Immature natural killer cell (primary cell): ENCODE results near the gene BBIP1. TPM values are rescaled to one million over a fixed set of nuclear protein-coding genes. Genes with fewer than 3 reads are reported as not detected.

Experiments used
- DNase-seq, 3 donors: peaks; one replicate each; pipeline ENCODE4 v3.0.0; 2022; ENCODE audit warnings: mixed read lengths in 1 of 3
- H3K27ac Mint-ChIP-seq, 6 donors: one replicate each; pipeline ENCODE4 v1.8.0; 2020; ENCODE audit warnings: mixed read lengths in 6 of 6, mild to moderate bottlenecking in 5 of 6, inconsistent platforms in 4 of 6, moderate library complexity in 3 of 6
- H3K27me3 Mint-ChIP-seq, 3 donors: one replicate each; pipeline ENCODE4 v1.8.0; 2020 to 2021; ENCODE audit warnings: low read depth in 3 of 3, mild to moderate bottlenecking in 3 of 3, mixed read lengths in 3 of 3, moderate library complexity in 3 of 3, inconsistent platforms in 1 of 3
- H3K36me3 Mint-ChIP-seq, 3 donors: one replicate each; pipeline ENCODE4 v1.8.0; 2020; ENCODE audit warnings: mixed read lengths in 3 of 3, inconsistent platforms in 2 of 3, mild to moderate bottlenecking in 2 of 3
- H3K4me1 Mint-ChIP-seq, 2 donors: one replicate each; pipeline ENCODE4 v1.8.0; 2020; ENCODE audit warnings: inconsistent platforms in 2 of 2, mild to moderate bottlenecking in 2 of 2, mixed read lengths in 2 of 2, moderate library complexity in 1 of 2
- H3K4me3 Mint-ChIP-seq, 5 donors: one replicate each; pipeline ENCODE4 v1.8.0; 2020; ENCODE audit warnings: mild to moderate bottlenecking in 5 of 5, mixed read lengths in 5 of 5, inconsistent platforms in 3 of 5, moderate library complexity in 3 of 5
- H3K9me3 Mint-ChIP-seq, 6 donors: one replicate each; pipeline ENCODE4 v1.8.0; 2020; ENCODE audit warnings: mild to moderate bottlenecking in 6 of 6, mixed read lengths in 6 of 6, inconsistent platforms in 4 of 6, moderate library complexity in 3 of 6
- polyA plus RNA-seq, 3 donors: library from polyadenylated mRNA; unstranded; fragments of 300-500 nt; fragmentation: Illumina TruSeq; gene quantifications; one replicate each; pipeline ENCODE4 v1.2.3, GENCODE V29; 2021

The BBIP1 gene, protein sequence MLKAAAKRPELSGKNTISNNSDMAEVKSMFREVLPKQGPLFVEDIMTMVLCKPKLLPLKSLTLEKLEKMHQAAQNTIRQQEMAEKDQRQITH
- 10 to 100 TPM; 17.0 to 26.8 (median 18.3) TPM for polyA plus RNA-seq

DNA sequence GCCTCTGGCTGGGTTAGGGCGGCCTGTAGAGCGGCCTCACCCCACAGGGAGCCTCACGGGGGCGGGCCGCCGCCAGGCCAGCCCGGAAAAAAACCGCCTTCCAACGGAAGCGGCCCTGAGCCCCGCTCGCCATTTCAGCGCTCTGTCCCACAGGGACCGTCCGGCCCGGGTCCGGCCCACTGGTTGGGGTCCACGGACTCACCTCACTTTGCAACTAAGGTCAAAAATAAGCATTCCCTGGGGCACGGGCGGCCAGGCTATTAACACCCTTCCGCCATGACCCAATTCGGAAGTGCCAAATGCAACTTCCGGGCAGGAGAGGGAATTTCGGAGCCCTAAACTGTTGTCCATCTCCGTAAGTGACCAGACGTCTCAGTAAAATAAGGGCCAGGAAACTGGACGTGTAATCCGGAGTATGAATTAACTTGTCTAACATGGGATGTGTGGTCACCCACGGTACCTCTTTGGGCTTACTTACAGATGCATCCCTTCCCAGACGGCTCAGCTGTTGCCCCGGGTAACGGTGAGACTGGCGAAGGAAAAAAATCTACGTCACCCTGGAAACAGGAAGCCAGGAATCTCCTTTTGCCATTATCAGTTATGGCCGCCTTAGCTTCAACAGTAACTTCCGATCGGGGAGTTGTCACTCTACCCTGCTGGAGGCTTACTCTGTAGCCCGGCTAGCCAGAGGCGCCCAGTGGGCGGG lies at the start of gene BBIP1:
Gene BBIP1, minus strand, starts transcription at position 538 of the 706 bp plus-strand sequence. CDS start 1,023 bp downstream, outside the sequence.
- peak within 1 kb of the TSS; percentile 99 to 100 (median 100) for H3K4me3 Mint-ChIP-seq
- H3K9me3 Mint-ChIP-seq = no peaks in the 10 kb centered on the region
- H3K4me1 Mint-ChIP-seq = peaks cover 26 to 56% of the 10 kb centered on the region in 2 donors
- H3K27ac Mint-ChIP-seq = peak within 1 kb of the TSS; percentile 100
- DNase-seq = peak; percentile 85 to 88 (median 87)
- peaks cover 7 to 24% (median 11%) of the 10 kb centered on the region in 3 donors for H3K27me3 Mint-ChIP-seq
- H3K36me3 Mint-ChIP-seq = no peaks in the 10 kb centered on the region

DNA sequence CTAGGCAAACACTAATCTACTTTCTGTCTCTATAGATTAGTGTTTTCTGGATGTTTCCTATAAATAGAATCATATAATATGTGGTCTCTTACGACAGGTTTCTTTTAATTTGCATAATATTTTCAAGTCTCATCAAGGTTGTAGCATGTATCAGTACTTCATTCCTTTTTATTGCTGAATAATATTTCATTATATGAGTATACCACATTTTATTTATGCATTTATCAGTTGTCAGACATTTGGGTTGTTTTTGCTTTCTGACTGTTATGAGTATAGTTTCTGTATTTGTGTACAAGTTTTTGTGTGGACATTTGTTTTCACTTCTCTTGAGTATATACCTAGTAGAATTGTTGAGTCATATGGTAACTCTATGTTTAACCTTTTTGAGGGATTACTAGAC lies 48.7 kb upstream of the BBIP1 start:
- no peaks in the 10 kb centered on the region for H3K27me3 Mint-ChIP-seq
- DNase-seq = no peak
- no peak overlapping the region for H3K27ac Mint-ChIP-seq
- H3K4me1 Mint-ChIP-seq = peaks cover 52 to 87% of the 10 kb centered on the region in 2 donors
- H3K36me3 Mint-ChIP-seq = peaks cover 0 to 6% (median 5%) of the 10 kb centered on the region in 3 donors
- H3K9me3 Mint-ChIP-seq = no peaks in the 10 kb centered on the region
- no peak overlapping the region for H3K4me3 Mint-ChIP-seq

DNA sequence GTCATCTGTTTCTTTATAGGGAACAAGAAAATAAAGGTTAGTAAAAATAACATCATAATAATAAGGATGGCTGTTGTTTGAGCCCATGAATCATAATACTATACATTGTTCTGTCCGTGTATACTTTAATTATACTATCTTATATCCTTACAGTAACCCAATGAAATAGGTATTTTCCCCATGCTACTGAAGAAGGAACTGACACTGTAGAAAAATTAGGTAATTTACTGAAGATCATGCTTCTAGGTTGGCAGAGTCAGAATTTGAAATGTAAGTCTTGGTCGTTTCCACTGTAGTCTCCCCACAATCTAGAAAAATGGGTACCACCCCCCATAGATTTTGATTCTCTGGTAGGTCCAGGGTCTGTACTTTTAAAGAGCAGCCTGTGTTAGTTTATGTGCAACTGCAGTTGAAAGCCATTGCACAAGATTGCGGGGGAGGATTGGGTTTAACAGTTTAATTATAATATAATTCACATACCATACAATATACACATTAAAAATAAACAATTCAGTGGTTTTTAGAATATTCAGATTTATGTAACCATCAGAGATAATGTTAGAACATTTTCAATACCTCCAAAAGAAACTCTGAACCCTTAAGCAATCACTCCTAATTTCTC lies 48.1 kb upstream of the BBIP1 start:
- Mint-ChIP-seq H3K4me1 (peaks cover 53 to 87% of the 10 kb centered on the region in 2 donors), H3K27me3 (no peaks in the 10 kb centered on the region), H3K4me3 (no peak overlapping the region), H3K36me3 (peaks cover 0 to 6% (median 5%) of the 10 kb centered on the region in 3 donors), H3K27ac (no peak overlapping the region), H3K9me3 (no peaks in the 10 kb centered on the region)
- no peak for DNase-seq

DNA sequence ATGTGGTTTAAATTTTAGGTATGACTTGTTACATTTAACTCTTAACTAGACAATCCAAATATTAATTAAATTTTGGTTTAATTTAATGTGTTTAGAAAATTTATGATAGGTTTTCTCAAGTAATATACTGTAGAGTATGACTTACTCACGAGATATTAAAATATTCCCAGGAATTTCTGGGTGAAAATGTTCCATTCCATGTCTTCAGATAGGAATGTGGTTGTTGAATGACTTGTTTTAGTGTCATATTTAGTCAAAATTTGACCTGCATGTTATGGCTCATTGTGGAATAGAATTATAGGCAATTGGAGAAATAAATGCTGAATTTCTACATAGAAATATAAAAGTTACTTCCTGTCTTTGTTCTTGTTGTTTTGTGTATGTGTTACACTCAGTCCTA lies 47.2 kb upstream of the BBIP1 start:
- no peak overlapping the region for H3K27ac Mint-ChIP-seq

DNA sequence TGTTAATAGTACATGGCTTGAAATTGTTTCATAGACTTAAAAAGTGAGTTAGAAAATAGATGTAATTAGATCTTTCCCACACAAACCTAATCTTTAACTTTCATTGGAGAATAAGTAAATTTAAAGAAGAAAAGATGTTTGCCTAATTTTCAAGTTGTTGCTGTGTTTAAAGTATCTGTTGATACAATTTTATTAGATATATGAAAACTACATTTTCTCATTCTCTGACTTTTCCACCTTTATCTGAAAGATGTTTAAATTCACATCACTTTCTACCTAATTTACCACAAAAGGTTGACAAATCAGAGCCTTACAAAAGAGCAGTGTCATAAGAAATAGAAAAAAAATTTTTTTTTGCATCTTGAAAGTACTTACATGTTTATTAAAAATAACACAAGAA lies 46.2 kb upstream of the BBIP1 start:
- no peak overlapping the region for H3K4me3 Mint-ChIP-seq
- H3K4me1 Mint-ChIP-seq = peaks cover 41 to 85% of the 10 kb centered on the region in 2 donors
- H3K27me3 Mint-ChIP-seq = no peaks in the 10 kb centered on the region
- no peak overlapping the region for H3K27ac Mint-ChIP-seq
- no peak for DNase-seq
- H3K9me3 Mint-ChIP-seq = no peaks in the 10 kb centered on the region
- H3K36me3 Mint-ChIP-seq = peaks cover 0 to 6% (median 5%) of the 10 kb centered on the region in 3 donors

More for the DNA sequence above, 47.2 kb upstream of the BBIP1 start:
- Mint-ChIP-seq H3K9me3 (no peaks in the 10 kb centered on the region), H3K4me1 (peaks cover 51 to 87% of the 10 kb centered on the region in 2 donors), H3K4me3 (peak overlapping the region in 1 of 5 donors; percentile 32), H3K36me3 (peaks cover 0 to 6% (median 5%) of the 10 kb centered on the region in 3 donors), H3K27me3 (no peaks in the 10 kb centered on the region)
- DNase-seq = no peak

DNA sequence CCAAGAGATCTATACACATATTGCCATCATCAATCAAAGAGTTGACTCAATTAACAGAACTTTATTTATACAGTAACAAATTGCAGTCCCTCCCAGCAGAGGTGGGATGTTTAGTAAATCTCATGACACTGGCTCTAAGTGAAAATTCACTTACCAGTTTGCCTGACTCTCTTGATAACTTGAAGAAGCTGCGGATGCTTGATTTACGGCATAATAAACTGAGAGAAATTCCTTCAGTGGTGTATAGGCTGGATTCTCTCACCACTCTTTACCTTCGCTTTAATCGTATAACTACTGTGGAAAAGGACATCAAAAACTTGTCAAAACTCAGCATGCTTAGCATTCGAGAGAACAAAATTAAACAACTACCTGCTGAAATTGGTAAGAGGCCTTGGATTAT lies 45.7 kb upstream of the BBIP1 start:
- H3K27ac Mint-ChIP-seq = peak overlapping the region in 1 of 6 donors; percentile 19
- DNase-seq = no peak

DNA sequence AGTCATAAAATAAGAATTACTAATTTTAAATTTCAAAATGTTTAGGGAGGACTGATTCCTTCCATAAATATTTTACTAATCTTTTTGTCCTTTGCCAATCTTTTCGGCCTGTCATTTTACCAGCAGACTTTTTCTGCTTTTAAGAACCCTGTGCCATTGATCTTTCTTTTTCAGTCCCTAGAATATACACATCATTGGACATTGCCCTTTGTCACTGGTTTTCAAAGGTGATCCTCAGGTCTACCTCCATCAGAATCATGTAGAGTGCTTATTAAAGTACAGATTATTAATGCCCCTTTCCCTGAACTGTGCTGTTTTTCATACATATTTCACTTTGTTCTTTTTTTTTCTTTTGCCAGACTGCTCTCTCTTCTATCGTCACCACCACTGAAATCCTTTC lies 44.2 kb upstream of the BBIP1 start:
- H3K4me3 Mint-ChIP-seq = no peak overlapping the region
- no peaks in the 10 kb centered on the region for H3K27me3 Mint-ChIP-seq
- H3K27ac Mint-ChIP-seq = no peak overlapping the region
- peaks cover 0 to 6% (median 5%) of the 10 kb centered on the region in 3 donors for H3K36me3 Mint-ChIP-seq
- no peaks in the 10 kb centered on the region for H3K9me3 Mint-ChIP-seq
- peaks cover 38 to 90% of the 10 kb centered on the region in 2 donors for H3K4me1 Mint-ChIP-seq
- DNase-seq = no peak

More for the DNA sequence above, 45.7 kb upstream of the BBIP1 start:
- Mint-ChIP-seq H3K4me3 (no peak overlapping the region), H3K9me3 (no peaks in the 10 kb centered on the region), H3K4me1 (peaks cover 37 to 86% of the 10 kb centered on the region in 2 donors), H3K36me3 (peaks cover 0 to 6% (median 5%) of the 10 kb centered on the region in 3 donors), H3K27me3 (no peaks in the 10 kb centered on the region)

DNA sequence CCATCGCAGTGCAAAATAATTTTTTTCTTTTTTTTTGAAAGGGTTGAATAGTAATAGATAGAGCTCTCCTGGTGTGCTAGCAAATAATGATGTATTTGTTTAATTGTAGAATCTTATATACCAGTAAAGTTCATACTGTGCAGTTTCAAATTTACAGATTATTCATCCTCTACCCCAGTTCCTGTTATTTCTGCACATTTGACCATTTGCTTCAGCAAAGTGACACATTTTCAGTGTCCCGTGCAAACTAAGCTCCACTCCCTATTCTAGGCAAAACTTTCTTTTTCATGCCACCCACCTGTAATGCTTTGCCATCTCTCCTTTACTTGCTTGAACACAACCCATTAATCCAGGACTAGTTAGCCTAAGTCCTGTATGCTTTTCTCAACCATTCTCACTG lies 43.5 kb upstream of the BBIP1 start:
- Mint-ChIP-seq H3K4me3 (peak overlapping the region in 3 of 5 donors; percentile 0 to 67 (median 7)), H3K36me3 (peaks cover 0 to 6% (median 5%) of the 10 kb centered on the region in 3 donors), H3K4me1 (peaks cover 37 to 90% of the 10 kb centered on the region in 2 donors), H3K27me3 (no peaks in the 10 kb centered on the region), H3K9me3 (no peaks in the 10 kb centered on the region), H3K27ac (peak overlapping the region in 1 of 6 donors; percentile 0)
- DNase-seq = no peak

DNA sequence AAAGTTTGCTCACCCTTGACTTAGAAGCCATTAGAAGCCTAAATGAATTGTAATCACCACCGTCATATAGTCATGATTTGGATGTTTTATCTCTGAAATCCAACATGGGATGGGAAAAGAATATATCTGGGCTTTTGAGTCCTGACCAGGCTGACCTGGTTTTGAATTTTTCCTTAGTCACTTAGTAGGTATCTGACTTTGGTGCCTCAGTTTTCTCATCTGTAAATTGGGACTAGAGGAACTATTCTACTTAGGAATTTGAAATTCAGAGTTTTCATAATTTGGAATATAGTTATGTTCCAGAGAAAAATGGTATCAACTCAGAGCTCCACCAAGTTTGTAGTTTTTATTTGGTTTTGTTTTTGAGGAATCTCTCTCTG lies 41.3 kb upstream of the BBIP1 start:
- no peak overlapping the region for H3K4me3 Mint-ChIP-seq
- no peak for DNase-seq
- peaks cover 37 to 87% of the 10 kb centered on the region in 2 donors for H3K4me1 Mint-ChIP-seq
- no peaks in the 10 kb centered on the region for H3K27me3 Mint-ChIP-seq
- no peak overlapping the region for H3K27ac Mint-ChIP-seq
- H3K9me3 Mint-ChIP-seq = no peaks in the 10 kb centered on the region
- peaks cover 0 to 6% (median 5%) of the 10 kb centered on the region in 3 donors for H3K36me3 Mint-ChIP-seq

DNA sequence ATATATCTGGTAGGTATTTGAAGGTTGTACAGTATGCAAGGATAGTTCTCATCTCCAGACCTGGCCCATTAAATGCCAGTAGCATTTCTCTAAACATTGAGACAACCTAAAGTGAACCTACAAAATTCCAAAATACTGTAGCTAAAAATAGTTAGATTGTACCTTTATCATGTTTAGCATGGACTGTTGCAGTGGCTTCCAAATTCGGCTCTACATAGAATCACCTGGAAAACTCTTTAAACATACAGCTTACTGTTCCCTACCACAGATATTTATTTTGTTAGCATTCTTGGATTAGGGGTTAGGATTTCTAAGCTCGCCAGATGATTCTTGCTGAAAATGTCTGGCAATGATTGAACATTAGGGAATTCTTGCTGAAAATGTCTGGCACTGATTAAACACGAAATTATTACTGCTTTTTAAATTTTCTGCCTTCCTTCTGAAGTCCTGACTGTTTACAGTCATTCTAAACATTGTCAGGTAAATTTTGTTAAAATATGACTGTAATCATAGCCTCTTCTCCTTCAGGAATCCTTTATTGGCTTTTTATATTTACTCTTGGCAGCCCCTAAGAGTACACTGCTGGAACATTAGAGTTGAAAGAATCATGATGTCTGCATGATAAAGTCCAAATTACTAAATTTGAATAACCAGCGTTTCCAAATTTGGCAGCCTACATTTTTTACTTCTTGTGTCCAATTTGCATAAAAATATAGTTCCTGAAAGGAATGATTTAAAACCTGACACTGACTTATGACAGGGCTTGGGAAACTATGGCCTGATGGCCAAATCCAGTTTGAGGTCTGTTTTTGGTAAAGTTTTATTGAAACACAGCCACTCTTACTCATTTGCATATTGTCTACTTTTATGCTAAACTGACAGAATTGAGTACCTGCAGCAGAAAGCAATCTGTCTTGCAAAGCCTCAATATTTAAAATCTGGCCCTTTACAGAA lies 40.7 kb upstream of the BBIP1 start:
- Mint-ChIP-seq H3K4me1 (peaks cover 44 to 87% of the 10 kb centered on the region in 2 donors), H3K27ac (no peak overlapping the region), H3K4me3 (no peak overlapping the region), H3K36me3 (peaks cover 0 to 8% (median 6%) of the 10 kb centered on the region in 3 donors), H3K9me3 (no peaks in the 10 kb centered on the region), H3K27me3 (no peaks in the 10 kb centered on the region)
- no peak for DNase-seq

DNA sequence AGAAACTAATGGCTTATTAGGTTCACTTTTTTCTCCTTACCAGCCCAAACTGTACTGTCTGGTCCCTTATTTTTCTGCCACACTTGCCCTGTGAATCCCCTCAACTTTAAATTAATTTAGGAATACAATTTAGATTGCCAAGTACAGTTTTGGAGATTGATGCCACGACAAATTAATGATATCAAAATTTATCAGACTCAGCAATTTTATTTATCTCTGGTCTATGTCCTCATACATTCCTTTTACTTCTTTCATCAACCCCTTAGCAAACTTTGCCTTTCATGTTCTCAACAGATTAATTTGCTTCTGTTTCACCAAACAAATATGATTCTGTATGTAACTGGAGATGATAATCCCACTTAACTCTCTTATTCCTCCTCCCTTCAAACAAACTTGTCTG lies 38.6 kb upstream of the BBIP1 start:
- Mint-ChIP-seq H3K4me3 (no peak overlapping the region), H3K27me3 (no peaks in the 10 kb centered on the region), H3K27ac (peak overlapping the region in 1 of 6 donors; percentile 5), H3K9me3 (no peaks in the 10 kb centered on the region), H3K4me1 (peaks cover 40 to 82% of the 10 kb centered on the region in 2 donors), H3K36me3 (peaks cover 5 to 10% (median 6%) of the 10 kb centered on the region in 3 donors)
- no peak for DNase-seq

DNA sequence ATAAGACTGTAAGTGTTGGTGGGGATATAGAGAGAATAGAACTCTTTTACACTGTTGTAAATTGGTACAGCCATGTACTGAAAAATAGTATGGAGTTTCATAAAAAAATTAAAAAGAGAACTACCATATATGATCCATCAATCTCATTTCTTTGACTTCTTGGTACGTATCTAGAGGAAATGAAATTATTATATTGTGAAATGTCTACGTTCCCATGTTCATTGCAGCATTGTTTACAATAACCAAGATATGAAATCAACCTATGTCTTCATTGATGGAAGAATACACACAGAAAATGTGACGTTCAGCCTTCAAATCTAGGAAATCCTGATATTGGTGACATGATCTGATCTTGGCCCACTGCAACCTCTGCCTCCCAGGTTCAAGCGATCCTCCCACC lies 32.4 kb upstream of the BBIP1 start:
- Mint-ChIP-seq H3K4me3 (no peak overlapping the region), H3K27ac (no peak overlapping the region), H3K4me1 (peaks cover 49 to 81% of the 10 kb centered on the region in 2 donors), H3K27me3 (peaks cover 0 to 2% (median 0%) of the 10 kb centered on the region in 3 donors), H3K36me3 (peaks cover 12 to 15% (median 15%) of the 10 kb centered on the region in 3 donors), H3K9me3 (no peaks in the 10 kb centered on the region)
- no peak for DNase-seq

DNA sequence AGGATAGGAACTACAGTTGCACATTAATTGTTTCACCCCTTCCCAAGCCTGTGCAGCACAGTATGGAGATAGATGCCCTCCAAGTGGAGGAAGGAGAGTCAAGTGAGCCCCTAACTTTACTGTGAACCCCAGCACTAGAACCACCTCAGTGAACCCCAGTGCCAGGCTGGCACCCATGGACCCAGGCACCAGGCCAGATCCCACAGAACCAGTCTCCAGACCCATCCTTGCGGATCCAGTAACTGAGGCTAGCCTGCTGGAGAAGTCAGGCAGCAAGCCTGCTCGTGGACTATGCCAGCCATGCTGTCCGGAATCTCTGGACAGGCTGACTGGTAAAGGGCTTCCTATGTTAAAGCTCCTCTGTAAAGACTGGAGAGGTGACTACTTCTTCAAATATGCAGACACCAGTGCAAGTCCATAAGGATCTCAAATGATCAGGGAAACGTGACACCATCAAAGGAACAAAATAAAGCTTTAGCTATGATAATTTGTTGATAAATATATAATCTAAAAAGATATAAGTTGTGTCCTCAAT lies 28.1 kb upstream of the BBIP1 start:
- H3K4me3 Mint-ChIP-seq = no peak overlapping the region
- no peak for DNase-seq
- H3K36me3 Mint-ChIP-seq = peaks cover 19% of the 10 kb centered on the region in 3 donors
- H3K4me1 Mint-ChIP-seq = peaks cover 54 to 91% of the 10 kb centered on the region in 2 donors
- H3K27me3 Mint-ChIP-seq = peaks cover 0 to 2% (median 0%) of the 10 kb centered on the region in 3 donors
- no peak overlapping the region for H3K27ac Mint-ChIP-seq
- peaks cover 0 to 2% (median 0%) of the 10 kb centered on the region in 6 donors for H3K9me3 Mint-ChIP-seq
